GM19035 (cell line): ENCODE data around the gene ARHGEF39.

Experiments
- ATAC-seq: cut with Tn5 transposase; IDR thresholded peaks from one replicate; pipeline ENCODE4 v1.9.1; 2021; ENCODE audit not compliant: unreplicated experiment

The ARHGEF39 gene

GRCh38 chr9:35679091-35679490 is 14.1 kb upstream of the ARHGEF39 start:
- no peak for ATAC-seq

DNA sequence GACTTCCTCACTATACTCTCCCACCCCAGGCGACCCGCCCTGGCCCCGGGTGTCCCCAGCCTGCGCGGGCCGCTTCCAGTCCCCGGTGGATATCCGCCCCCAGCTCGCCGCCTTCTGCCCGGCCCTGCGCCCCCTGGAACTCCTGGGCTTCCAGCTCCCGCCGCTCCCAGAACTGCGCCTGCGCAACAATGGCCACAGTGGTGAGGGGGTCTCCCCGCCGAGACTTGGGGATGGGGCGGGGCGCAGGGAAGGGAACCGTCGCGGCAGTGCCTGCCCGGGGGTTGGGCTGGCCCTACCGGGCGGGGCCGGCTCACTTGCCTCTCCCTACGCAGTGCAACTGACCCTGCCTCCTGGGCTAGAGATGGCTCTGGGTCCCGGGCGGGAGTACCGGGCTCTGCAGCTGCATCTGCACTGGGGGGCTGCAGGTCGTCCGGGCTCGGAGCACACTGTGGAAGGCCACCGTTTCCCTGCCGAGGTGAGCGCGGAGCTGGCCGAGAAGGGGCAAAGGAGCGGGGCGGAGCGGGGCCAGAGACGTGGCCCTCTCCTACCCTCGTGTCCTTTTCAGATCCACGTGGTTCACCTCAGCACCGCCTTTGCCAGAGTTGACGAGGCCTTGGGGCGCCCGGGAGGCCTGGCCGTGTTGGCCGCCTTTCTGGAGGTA is 10.9 kb upstream of the ARHGEF39 start:
- ATAC-seq: no peak

- no peak for ATAC-seq
Observed at GRCh38 chr9:35675204-35675603, 10.2 kb upstream of the ARHGEF39 start.

DNA sequence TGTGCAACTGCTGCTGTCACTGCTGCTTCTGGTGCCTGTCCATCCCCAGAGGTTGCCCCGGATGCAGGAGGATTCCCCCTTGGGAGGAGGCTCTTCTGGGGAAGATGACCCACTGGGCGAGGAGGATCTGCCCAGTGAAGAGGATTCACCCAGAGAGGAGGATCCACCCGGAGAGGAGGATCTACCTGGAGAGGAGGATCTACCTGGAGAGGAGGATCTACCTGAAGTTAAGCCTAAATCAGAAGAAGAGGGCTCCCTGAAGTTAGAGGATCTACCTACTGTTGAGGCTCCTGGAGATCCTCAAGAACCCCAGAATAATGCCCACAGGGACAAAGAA is 9.0 kb upstream of the ARHGEF39 start:
- no peak for ATAC-seq

DNA sequence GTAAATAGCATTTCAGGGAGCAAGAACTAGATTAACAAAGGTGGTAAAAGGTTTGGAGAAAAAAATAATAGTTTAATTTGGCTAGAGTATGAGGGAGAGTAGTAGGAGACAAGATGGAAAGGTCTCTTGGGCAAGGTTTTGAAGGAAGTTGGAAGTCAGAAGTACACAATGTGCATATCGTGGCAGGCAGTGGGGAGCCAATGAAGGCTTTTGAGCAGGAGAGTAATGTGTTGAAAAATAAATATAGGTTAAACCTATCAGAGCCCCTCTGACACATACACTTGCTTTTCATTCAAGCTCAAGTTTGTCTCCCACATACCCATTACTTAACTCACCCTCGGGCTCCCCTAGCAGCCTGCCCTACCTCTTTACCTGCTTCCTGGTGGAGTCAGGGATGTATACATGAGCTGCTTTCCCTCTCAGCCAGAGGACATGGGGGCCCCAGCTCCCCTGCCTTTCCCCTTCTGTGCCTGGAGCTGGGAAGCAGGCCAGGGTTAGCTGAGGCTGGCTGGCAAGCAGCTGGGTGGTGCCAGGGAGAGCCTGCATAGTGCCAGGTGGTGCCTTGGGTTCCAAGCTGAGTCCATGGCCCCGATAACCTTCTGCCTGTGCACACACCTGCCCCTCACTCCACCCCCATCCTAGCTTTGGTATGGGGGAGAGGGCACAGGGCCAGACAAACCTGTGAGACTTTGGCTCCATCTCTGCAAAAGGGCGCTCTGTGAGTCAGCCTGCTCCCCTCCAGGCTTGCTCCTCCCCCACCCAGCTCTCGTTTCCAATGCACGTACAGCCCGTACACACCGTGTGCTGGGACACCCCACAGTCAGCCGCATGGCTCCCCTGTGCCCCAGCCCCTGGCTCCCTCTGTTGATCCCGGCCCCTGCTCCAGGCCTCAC is 8.4 kb upstream of the ARHGEF39 start, which contains the start of gene CA9:
TSS of gene CA9 (plus strand) at position 797 of the 893 bp plus-strand sequence. CDS start at position 829, 32 bp downstream.
- no peak for ATAC-seq

DNA sequence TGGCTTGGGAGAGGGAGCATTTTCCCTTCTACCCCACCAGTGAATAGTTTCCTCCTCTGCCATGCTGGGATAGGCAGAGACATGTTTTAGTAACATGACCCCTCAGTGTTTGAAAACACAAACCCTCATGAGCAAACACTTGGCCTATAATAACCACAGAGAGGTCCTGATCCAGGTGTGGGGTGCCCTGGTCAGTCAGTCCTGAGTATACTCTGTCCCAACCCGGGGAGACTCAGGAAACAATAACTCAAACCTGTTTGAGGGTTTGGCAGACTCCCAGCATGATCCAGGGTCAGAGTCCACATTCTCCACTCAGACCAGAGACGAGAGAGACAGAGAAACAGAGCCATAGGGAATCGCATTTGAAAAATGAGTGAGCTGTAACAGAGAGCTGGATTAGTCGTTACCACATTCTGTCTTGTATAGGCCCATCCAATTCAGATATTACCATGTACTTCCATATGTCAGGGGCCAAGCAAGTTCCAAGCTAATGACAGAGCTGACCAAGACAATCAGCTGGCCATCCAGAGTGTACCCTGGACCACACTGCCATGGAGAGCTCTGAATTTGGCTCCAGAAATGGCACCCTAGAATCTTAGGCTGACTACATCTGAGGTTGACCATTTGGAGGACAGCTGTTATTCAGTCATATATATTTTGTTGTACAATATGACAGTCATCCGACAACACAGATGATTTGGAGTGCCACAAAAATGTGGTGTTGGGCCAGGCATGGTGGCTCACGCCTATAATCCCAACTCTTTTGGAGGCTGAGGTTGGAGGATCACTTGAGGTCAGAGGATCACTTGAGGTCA is 4.5 kb upstream of the ARHGEF39 start:
- ATAC-seq: no peak

- ATAC-seq: no peak
Observed at GRCh38 chr9:35667939-35668338, 2.9 kb upstream of the ARHGEF39 start.

- no peak for ATAC-seq
Observed at GRCh38 chr9:35666549-35666948, 1.6 kb upstream of the ARHGEF39 start.

- no peak for ATAC-seq
Observed at GRCh38 chr9:35666045-35666444, 1.1 kb upstream of the ARHGEF39 start.

DNA sequence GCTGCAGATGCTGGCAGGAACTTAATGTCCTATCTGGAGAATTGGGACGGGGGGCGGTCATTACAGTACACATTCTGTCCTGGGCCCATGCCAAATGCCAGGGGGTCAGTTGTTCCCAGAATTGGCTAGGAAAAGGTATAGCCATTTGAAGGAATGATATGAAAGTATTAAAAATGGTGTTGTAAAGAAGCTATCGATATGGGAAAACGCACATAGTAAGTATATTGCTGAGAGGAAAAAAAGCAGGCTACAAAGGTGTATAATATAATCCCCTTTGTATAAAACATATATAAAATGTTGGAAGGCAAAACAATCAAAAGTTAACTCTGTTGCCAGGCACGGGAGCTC is 450 bp upstream of the ARHGEF39 start:
- no peak for ATAC-seq

- no peak for ATAC-seq
Observed at GRCh38 chr9:35662437-35662836, 2.6 kb downstream of the ARHGEF39 start.

GRCh38 chr9:35661756-35662350 is 3.1 kb downstream of the ARHGEF39 start:
- ATAC-seq: no peak

DNA sequence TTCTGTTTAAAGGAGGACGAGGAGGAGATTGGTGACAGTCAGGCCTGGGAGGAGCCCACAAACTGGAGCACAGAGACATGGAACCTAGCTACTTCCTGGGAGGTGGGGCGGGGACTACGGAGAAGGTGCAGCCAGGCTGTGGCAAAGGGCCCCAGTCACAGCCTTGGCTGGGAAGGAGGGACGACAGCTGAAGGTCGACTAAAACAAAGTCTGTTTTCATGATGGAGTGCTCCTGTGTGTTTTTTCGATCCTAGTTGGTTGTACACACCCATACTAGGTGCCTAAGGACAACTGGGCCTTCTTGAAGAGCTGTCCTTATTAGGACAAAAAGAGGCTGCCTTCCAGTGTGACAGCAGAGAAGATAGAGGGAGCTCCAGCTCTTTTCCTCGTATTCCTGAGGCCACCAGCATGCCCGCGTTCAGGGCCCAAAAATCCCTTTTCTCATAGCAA is 4.0 kb downstream of the ARHGEF39 start:
- no peak for ATAC-seq

DNA sequence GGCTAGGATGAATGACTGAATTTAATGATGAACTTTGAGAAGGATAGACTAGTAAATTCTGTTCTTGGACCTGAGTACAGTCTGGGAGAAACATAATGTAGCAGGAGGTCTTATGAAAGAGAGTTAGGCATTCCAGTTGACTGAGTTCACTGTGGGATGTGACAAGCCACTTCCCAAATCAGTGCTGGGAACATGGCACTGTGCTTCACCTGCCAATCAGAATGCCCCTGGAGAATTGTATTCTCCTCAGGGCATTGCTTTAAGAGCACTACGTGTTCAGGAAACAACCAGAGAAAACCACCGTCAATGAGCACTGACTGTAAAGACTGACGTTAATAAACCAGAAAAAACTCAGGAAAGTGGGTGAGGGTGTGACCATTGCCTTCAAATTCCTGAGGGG is 5.7 kb downstream of the ARHGEF39 start:
- ATAC-seq: no peak

- no peak for ATAC-seq
Observed at GRCh38 chr9:35658968-35659220, 6.1 kb downstream of the ARHGEF39 start.

DNA sequence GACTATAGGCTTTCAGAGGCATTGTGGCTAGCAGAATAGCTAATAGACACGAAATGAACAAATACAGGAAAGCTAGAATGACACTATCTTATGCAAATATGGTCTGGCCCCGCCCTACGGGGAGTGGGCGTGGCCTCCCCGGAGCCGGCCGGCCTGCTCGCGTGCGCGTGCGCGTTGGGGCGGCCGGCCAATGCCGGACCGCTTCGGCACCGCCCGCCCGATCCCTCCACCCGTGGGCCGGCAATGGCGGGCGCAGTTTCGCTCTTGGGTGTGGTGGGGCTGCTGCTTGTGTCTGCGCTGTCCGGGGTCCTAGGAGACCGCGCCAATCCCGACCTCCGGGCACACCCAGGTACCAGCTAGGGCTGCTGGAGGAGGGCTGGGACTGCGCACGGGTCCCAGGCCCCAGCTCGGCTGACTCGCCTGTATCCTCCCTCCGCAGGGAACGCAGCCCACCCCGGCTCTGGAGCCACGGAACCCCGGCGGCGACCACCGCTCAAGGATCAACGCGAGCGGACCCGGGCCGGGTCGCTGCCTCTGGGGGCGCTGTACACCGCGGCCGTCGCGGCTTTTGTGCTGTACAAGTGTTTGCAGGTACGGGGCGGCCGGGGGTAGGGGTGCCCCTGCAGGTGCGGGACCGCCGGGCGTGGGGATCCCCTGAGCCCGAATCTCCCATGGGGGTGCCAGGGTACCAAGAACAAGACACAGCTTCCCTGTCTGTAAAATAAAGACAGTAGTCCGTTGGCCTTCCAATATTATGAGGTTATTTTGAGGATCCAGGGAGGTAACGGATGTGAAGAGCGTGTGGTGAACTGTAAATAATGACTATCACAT is 6.6 kb downstream of the ARHGEF39 start, which contains the start of gene CCDC107:
TSS of gene CCDC107 (plus strand) at position 156 of the 831 bp plus-strand sequence. CDS start at position 244, 88 bp downstream.
- ATAC-seq: peak; percentile 70

DNA sequence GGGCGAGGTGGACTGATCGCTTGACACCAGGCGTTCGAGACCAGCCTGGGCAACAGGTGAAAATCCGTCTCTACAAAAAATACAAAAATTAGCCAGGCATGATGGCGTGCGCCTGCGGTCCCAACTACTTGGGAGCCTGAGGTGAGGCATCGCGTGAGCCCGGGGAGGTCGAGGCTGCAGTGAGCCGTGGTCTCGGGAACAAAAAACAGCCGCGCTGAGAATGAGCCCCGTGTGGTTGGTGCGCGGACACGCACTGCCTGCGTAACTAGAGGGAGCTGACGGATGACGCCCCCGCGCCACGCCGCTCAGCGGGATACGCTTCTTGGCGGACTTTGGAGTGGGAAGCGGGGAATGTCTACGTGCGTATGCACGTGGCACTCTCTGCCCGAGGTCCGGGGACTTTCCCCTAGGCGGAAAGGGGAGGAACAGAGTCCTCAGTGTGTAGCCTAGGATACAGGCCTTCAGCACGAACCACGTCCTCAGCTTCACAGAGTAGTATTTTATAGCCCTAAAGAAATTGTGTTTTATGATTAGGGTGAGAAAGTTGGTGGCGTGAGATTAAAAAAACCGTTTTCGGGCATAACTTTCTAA is 7.4 kb downstream of the ARHGEF39 start, which contains the start of gene RMRP:
TSS of gene RMRP (minus strand) at position 474 of the 591 bp plus-strand sequence.
- peak; percentile 91 for ATAC-seq

GRCh38 chr9:35656831-35657545 is 8.0 kb downstream of the ARHGEF39 start:
- ATAC-seq: no peak

DNA sequence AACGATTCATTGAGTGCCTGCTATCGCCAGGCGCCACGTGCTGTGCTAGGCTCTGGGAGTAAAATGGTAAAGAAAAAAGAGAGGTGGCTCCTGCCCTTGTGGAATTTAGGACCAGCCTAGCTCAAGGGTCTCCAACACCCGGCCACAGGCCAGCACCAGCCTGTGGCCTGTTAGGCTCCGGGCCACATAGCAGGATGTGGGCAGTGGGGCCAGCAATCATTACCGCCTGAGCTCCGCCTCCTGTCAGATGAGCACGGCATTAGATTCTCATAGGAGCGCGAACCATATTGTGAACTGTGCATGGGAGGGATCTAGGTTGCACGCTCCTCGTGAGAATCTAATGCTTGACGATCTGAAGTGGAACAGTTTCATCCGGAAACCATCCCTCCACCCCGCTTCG is 8.6 kb downstream of the ARHGEF39 start:
- no peak for ATAC-seq
